HEK293 (cell line): ENCODE data around the gene FAM200B.

Experiments used
- FEZF1 ChIP-seq: fragments of 450-650 bp; formaldehyde crosslinking; IDR thresholded peaks from 2 replicates; pipeline ENCODE4 v1.5.1; 2016; ENCODE audit warnings: missing biosample characterization, missing genetic modification characterization
- KLF16 ChIP-seq: fragments of 450-650 bp; formaldehyde crosslinking; IDR thresholded peaks from 2 replicates; pipeline ENCODE4 v1.5.1; 2017; ENCODE audit warnings: missing biosample characterization, missing genetic modification characterization
- KLF8 ChIP-seq: fragments of 450-650 bp; formaldehyde crosslinking; IDR thresholded peaks from 2 replicates; pipeline ENCODE4 v1.5.1; 2016; ENCODE audit warnings: missing biosample characterization, missing genetic modification characterization
- REPIN1 ChIP-seq: fragments of 450-650 bp; formaldehyde crosslinking; IDR thresholded peaks from 2 replicates; pipeline ENCODE4 v1.5.1; 2017; ENCODE audit warnings: missing biosample characterization, missing genetic modification characterization, low read depth
- ZBTB8A ChIP-seq: fragments of 450-650 bp; formaldehyde crosslinking; IDR thresholded peaks from 2 replicates; pipeline ENCODE4 v1.5.1; 2016; ENCODE audit warnings: missing biosample characterization, missing genetic modification characterization
- ZEB2 ChIP-seq: fragments of 450-650 bp; formaldehyde crosslinking; IDR thresholded peaks from 2 replicates; pipeline ENCODE4 v1.5.1; 2016; ENCODE audit warnings: missing biosample characterization, missing genetic modification characterization
- ZFHX2 ChIP-seq: fragments of 450-650 bp; formaldehyde crosslinking; conservative IDR thresholded peaks from 2 replicates; pipeline ENCODE4 v1.5.1; 2016; ENCODE audit warnings: missing biosample characterization, missing genetic modification characterization
- ZNF112 ChIP-seq: fragments of 450-650 bp; formaldehyde crosslinking; IDR thresholded peaks from 2 replicates; pipeline ENCODE4 v1.5.0; 2017; ENCODE audit warnings: missing biosample characterization, missing genetic modification characterization
- ZNF501 ChIP-seq: fragments of 450-650 bp; formaldehyde crosslinking; IDR thresholded peaks from 2 replicates; pipeline ENCODE4 v1.5.1; 2016; ENCODE audit warnings: missing biosample characterization, missing genetic modification characterization
- ZNF660 ChIP-seq: fragments of 450-650 bp; IDR thresholded peaks from 2 replicates; pipeline ENCODE4 v1.5.1; 2018; ENCODE audit warnings: missing biosample characterization, mild to moderate bottlenecking, missing genetic modification characterization
- ZNF837 ChIP-seq: fragments of 450-650 bp; formaldehyde crosslinking; IDR thresholded peaks from 2 replicates; pipeline ENCODE4 v1.5.1; 2016; ENCODE audit warnings: missing biosample characterization, missing genetic modification characterization
- TF ChIP-seq, protein P1 (sequence below): fragments of 450-650 bp; formaldehyde crosslinking; IDR thresholded peaks from 2 replicates; pipeline ENCODE4 v1.5.1; 2016; ENCODE audit warnings: missing biosample characterization, missing genetic modification characterization
- TF ChIP-seq, protein P2 (sequence below): fragments of 450-650 bp; formaldehyde crosslinking; IDR thresholded peaks from 2 replicates; pipeline ENCODE4 v1.5.1; 2016; ENCODE audit warnings: missing biosample characterization, missing genetic modification characterization
- TF ChIP-seq, protein P3 (sequence below): fragments of 450-650 bp; formaldehyde crosslinking; IDR thresholded peaks from 2 replicates; pipeline ENCODE4 v1.5.1; 2017; ENCODE audit warnings: missing biosample characterization, mild to moderate bottlenecking, missing genetic modification characterization, moderate library complexity
- TF ChIP-seq, protein P4 (sequence below): fragments of 450-650 bp; formaldehyde crosslinking; IDR thresholded peaks from 2 replicates; pipeline ENCODE4 v1.5.1; 2016; ENCODE audit warnings: missing biosample characterization, missing genetic modification characterization, borderline replicate concordance
- TF ChIP-seq, protein P5 (sequence below): fragments of 450-650 bp; formaldehyde crosslinking; IDR thresholded peaks from 2 replicates; pipeline ENCODE4 v1.5.1; 2017; ENCODE audit warnings: missing biosample characterization, missing genetic modification characterization

The FAM200B gene

DNA sequence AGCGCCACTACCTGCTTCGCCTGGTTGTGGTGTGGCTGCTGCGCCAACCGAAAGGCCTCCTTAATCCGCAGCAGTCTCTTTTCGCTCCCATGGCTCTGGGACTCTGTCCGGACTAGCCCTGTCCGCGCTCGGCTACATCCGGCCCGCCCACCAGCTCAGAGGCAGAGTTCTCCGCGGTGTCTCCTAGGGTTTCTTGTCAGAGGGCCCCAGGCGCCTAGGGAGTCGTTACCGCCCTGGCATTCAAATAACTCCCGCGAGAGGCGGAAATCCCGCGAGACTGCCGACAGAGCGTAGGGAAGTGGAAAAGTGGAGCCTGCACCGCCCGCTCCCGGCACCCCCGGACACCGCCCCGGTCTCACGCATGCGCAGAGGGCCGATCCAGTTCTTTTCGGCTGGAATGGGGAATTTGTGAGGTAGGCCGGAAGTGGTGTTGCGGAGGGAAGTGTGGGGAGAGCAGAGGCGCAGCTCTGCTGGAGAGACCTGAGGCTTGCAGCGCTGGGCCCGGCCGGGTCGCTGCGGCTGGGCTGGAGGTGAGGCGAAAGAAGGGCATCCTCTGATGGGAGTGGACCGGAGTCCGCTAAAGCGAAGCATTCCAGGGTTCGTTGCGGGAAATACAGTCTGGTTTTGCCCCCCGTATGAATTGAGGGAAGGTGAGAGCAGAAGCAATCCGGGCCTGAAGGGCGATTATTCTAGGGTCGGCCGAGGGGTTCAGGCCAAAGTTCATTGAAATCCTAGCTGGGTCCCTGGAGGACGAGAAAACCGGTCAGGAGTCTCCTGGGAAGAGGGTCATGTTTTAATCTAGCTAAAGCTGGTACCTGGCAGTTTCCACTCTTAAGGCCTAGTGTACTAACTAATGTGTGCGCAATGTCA is at the start of gene FAM200B (continued):
- TF ChIP-seq, protein P1, sequence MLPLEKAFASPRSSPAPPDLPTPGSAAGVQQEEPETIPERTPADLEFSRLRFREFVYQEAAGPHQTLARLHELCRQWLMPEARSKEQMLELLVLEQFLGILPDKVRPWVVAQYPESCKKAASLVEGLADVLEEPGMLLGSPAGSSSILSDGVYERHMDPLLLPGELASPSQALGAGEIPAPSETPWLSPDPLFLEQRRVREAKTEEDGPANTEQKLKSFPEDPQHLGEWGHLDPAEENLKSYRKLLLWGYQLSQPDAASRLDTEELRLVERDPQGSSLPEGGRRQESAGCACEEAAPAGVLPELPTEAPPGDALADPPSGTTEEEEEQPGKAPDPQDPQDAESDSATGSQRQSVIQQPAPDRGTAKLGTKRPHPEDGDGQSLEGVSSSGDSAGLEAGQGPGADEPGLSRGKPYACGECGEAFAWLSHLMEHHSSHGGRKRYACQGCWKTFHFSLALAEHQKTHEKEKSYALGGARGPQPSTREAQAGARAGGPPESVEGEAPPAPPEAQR (tag by site-specific recombination): no peak
- TF ChIP-seq ZNF501 (0 out of 2 replicates have a peak, but pooled peaks have one; percentile 48), ZNF112 (tag by site-specific recombination) (no peak), ZEB2 (tag by site-specific recombination) (peak; percentile 85), ZFHX2 (tag by site-specific recombination) (peak; percentile 55), KLF8 (tag by site-specific recombination) (peak; percentile 90), ZNF837 (no peak), REPIN1 (0 out of 2 replicates have a peak, but pooled peaks have one; percentile 35), FEZF1 (no peak), ZBTB8A (tag by site-specific recombination) (peak; percentile 66), ZNF660 (tag by site-specific recombination) (peak; percentile 77), KLF16 (tag by site-specific recombination) (peak; percentile 97)
- TF ChIP-seq, protein P2, sequence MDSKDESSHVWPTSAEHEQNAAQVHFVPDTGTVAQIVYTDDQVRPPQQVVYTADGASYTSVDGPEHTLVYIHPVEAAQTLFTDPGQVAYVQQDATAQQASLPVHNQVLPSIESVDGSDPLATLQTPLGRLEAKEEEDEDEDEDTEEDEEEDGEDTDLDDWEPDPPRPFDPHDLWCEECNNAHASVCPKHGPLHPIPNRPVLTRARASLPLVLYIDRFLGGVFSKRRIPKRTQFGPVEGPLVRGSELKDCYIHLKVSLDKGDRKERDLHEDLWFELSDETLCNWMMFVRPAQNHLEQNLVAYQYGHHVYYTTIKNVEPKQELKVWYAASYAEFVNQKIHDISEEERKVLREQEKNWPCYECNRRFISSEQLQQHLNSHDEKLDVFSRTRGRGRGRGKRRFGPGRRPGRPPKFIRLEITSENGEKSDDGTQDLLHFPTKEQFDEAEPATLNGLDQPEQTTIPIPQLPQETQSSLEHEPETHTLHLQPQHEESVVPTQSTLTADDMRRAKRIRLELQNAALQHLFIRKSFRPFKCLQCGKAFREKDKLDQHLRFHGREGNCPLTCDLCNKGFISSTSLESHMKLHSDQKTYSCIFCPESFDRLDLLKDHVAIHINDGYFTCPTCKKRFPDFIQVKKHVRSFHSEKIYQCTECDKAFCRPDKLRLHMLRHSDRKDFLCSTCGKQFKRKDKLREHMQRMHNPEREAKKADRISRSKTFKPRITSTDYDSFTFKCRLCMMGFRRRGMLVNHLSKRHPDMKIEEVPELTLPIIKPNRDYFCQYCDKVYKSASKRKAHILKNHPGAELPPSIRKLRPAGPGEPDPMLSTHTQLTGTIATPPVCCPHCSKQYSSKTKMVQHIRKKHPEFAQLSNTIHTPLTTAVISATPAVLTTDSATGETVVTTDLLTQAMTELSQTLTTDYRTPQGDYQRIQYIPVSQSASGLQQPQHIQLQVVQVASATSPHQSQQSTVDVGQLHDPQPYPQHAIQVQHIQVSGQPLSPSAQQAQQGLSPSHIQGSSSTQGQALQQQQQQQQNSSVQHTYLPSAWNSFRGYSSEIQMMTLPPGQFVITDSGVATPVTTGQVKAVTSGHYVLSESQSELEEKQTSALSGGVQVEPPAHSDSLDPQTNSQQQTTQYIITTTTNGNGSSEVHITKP (tag by site-specific recombination): peak; percentile 27; the same call in 1 of the 2 replicates
- TF ChIP-seq, protein P3, sequence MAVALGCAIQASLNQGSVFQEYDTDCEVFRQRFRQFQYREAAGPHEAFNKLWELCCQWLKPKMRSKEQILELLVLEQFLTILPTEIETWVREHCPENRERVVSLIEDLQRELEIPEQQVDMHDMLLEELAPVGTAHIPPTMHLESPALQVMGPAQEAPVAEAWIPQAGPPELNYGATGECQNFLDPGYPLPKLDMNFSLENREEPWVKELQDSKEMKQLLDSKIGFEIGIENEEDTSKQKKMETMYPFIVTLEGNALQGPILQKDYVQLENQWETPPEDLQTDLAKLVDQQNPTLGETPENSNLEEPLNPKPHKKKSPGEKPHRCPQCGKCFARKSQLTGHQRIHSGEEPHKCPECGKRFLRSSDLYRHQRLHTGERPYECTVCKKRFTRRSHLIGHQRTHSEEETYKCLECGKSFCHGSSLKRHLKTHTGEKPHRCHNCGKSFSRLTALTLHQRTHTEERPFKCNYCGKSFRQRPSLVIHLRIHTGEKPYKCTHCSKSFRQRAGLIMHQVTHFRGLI: no peak
- TF ChIP-seq, protein P4, sequence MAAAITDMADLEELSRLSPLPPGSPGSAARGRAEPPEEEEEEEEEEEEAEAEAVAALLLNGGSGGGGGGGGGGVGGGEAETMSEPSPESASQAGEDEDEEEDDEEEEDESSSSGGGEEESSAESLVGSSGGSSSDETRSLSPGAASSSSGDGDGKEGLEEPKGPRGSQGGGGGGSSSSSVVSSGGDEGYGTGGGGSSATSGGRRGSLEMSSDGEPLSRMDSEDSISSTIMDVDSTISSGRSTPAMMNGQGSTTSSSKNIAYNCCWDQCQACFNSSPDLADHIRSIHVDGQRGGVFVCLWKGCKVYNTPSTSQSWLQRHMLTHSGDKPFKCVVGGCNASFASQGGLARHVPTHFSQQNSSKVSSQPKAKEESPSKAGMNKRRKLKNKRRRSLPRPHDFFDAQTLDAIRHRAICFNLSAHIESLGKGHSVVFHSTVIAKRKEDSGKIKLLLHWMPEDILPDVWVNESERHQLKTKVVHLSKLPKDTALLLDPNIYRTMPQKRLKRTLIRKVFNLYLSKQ (tag by site-specific recombination): no peak
- TF ChIP-seq, protein P5, sequence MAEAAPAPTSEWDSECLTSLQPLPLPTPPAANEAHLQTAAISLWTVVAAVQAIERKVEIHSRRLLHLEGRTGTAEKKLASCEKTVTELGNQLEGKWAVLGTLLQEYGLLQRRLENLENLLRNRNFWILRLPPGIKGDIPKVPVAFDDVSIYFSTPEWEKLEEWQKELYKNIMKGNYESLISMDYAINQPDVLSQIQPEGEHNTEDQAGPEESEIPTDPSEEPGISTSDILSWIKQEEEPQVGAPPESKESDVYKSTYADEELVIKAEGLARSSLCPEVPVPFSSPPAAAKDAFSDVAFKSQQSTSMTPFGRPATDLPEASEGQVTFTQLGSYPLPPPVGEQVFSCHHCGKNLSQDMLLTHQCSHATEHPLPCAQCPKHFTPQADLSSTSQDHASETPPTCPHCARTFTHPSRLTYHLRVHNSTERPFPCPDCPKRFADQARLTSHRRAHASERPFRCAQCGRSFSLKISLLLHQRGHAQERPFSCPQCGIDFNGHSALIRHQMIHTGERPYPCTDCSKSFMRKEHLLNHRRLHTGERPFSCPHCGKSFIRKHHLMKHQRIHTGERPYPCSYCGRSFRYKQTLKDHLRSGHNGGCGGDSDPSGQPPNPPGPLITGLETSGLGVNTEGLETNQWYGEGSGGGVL (tag by site-specific recombination): no peak
